Measurements from ENCODE around the gene CDC42EP4.
"Not testable (repeated sequence)": the region's sequence is repeated elsewhere in the genome, so short reads cannot be mapped to it uniquely, and the experiment has no call there.

CDC42EP4 gene

DNA sequence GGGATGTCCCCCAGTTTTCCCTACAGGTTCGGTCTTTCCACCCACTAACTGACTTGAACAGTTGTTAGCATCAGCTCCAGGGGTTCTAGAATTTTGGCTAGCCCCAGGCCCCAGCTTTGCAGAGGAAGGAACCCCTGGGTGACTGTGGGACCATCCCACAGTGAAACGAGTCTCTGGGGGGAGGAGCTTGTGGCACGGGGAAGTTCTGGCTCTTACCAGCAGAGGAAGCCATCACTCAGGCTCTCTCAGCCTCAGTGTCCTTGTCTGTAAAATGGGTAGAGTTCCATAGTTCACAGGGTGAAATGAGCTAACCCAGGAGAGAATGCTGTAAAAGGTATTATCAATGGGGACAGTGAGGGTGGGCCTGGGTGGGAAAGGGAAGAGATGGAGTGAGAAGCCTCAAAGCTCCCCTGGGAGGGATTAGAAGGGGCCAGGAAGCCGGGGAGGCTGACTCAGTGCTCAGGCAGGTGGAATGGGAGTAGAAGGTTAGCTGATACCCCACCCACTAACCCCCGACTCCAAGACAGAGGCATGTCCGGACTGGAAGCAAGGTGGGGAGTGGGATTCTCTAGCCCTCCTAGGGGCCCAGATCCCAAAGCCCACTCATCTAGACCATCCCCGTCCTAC is 30.9 kb upstream of the CDC42EP4 start:
- no peak for DNase-seq

DNA sequence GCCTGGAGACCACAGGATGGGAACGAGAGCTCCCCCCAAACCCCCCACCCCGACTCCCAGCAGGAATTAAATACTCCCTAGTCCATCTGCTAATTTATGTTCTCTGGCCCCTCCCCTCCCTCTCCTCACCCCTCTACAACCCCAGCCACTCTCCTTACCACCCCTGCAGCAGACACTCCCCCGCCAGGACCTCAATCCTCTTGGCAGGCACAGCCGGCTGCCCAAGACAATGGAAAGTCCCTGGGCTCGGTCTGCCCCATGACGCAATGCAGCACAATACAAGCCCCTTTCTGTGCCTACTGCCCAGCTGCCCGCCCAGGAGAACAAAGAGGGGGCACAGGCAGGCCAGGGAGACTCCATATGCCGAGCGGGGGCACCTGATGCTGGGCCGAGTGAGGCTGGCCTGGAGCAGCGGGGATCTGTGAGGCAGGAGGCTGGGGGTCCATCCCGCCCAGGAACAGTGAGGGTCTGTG is 30.3 kb upstream of the CDC42EP4 start:
- DNase-seq: no peak

DNA sequence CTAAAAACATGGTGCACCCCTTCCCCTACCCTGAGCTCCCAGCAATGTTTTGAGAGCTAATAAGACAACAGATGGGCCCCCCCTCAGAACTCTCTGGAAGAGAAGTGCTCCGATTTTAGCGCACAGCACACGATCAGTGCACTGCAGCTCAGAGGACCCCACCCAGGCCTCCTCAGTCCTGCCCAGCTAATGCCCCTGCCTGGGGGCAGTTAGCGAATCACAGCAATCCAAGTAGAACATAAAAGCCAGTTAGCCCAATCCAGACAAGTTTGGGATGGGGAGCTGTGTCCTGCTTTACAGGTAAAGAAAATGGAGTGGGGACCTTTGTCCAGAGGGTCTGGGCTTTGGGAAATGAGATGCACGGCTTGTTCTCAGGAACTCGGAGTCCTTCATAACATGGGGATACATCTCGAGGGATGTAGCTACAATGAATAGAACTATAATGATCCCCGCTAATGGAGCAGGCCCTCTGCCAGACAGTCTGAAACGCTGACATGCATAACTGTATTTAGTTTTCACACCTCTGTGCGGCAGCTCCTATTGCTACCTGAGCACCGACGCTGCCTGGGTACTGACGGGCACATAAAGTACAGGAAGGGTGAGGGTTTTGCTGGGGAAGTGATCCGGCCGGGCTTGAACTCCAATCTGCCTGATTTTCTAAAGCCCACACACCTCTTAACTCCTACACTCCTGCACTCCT is 29.7 kb upstream of the CDC42EP4 start:
- DNase-seq: no peak

DNA sequence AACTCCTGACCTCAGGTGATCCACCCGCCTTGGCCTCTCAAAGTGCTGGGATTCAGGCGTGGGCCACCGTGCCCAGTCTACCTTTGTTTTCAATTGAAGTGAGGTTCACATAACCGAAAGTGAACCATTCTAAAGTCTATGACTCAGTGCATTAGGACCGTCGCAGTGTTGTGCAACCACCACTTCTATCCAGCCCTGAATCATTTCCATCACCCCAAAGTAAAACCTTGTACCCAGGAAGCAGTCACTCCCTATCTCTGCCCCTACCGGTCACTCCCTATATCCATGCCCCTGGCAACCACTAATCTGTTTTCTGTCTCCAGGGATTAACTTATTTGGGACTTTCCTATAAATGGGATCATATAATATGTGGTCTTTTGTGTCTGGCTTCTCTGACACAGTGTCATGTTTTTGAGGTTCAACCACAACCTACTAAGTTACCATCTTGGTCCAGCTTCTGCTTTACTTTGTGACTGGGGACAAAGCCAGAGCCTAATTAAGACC is 28.3 kb upstream of the CDC42EP4 start:
- DNase-seq: no peak

DNA sequence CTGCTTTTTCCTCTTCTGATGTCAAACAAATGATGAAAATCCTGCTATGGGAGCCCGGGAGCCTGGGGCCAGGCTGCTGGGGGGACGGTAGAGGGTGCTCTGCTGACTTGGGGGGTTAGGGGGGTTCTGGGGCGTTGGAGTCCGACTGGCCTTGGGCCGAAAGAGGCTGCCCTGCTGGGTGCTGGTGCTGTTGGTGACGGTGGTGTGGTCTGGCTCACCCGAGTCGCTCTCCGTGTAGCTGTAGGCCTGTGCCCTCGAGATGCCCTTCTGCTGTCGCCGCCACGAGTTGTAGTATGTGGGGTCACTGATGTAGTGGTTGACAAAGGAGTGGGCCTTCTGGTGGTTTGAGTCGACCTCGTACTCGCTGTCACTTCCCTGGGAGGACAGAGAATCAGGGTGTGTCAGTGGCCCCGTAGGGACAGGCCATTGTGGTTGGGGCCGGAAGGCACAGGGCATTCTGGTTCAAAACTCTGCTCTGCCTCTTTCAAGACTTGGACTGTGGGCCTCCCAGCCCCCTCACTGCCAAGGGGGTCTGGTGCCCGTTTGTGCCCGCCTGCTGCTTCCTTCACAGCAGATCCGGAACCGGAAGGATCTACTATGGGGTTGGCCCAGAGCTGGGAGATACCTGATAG is 26.9 kb upstream of the CDC42EP4 start:
- no peak for DNase-seq

DNA sequence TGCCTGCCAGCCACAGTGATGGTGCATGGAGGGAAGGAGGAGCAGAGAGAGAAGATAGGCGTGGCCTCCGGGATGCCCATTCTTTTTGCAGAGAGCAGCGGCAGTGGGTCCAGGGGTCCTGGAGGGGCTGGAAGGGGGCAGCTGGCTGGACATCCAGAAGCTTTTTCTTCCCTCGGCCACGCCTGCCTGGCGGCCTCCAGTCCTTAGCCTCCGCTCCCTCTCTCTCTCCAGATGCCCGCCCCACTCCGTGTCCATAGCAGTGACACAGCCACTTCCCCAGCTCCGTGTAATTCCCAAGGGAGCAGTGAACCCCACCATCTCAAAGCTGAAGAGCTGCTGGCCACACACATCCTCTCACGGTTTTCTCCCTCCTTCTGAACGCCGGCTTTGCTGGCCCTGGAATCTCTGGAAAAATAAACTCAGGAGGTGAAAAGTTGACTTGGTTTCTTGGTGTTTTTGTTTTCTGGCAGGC is 26.3 kb upstream of the CDC42EP4 start:
- no peak for DNase-seq

DNA sequence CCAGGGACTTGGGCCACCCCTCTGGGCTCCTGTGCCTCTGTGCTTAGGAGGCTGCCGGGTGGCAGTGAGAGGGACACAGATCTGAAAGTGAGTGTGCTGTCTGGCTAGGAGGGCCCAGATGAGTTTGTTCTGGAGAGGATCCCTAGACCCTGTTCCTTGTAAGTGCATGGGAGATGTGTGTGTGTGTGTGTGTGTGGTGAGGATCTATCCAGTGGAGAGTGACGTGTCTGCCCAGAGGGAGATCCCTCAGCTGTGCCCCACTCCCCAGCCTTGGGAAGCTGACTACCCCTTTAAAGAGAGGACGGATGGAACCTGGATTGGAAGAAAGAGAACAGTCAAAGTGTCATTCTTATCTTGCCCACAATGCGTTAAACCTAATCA is 25.5 kb upstream of the CDC42EP4 start:
- DNase-seq: no peak

DNA sequence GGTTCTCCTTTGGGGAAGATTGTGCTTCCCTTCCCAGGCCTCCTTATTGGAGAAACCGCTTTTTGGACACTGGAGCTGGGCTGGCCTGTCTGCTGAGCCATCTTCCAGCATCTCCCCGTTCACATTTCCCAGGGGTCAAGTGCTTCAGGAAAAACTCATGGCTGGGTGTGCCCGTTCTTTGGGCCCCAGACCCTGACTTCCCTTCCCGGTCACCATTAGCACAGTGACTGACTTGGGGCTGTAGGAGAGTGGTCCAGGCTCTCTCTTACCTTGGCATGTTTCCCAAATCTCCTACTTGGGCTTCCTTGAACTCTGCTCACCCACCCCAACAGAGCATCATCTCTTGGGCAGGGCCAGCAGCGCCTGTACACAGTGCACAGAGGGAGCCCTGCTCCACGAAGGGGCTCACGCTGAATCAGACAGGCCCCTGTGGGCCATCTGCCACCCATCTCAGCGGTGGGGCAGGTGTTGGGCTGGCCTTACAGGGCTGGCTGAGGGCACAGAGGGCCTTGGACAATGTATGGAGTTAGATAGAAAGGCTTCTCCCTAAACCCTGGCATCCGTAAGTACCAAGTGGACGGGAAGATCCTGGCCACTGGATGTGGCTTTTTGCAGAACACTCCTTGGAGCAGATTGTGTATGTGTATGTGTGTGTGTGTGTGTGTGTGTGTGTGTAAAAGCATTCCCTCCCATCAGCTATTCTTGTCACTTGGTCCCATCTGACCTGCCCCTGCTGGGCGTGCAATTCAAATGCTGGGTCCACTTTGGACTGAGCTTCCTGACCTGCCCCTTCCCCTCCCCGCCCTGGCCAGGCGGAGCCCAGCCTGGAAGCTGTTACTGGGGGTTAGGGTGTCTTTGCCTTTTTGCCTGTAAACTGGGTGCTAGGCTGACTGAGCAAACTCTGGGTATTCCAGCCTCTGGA is 24.9 kb upstream of the CDC42EP4 start:
- no peak for DNase-seq

DNA sequence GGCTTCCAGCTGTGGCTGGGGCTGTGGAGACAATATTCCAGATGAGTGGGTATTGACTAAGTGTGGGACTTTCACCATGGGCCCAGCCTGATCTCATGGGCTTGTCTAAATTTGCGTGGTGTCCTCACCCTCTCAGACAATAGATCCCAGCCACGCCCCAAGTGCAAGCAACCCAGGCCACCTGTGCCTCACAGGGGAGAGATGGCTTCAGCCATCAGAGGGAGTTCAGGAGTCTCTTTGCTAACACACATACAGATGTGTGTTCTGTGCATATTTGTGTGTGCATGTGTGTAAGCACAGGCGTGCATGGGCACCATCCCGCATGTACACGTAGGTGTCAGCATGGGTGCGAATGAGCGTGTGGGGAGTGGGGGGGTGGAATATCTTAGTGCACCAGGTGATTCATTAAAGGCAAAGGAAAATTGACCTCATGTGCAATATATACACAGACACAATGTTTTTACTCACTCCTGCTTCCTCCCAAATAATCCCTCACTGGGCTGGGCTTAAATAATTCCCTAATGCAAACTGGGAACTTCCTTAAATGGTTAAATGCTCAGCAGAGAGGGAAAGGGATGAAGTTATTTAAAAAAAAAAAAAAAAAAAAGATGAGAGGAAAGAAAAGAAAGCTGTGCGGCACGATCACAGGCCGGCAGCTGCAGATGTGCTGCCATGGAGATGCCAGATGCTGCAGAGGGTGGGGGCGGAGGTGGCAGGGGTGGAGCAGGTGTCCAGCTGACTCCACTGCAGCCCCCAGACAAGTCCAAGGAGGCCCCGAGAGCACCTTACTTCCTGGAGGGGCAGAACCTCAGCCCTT is 24.0 kb upstream of the CDC42EP4 start:
- no peak for DNase-seq

DNA sequence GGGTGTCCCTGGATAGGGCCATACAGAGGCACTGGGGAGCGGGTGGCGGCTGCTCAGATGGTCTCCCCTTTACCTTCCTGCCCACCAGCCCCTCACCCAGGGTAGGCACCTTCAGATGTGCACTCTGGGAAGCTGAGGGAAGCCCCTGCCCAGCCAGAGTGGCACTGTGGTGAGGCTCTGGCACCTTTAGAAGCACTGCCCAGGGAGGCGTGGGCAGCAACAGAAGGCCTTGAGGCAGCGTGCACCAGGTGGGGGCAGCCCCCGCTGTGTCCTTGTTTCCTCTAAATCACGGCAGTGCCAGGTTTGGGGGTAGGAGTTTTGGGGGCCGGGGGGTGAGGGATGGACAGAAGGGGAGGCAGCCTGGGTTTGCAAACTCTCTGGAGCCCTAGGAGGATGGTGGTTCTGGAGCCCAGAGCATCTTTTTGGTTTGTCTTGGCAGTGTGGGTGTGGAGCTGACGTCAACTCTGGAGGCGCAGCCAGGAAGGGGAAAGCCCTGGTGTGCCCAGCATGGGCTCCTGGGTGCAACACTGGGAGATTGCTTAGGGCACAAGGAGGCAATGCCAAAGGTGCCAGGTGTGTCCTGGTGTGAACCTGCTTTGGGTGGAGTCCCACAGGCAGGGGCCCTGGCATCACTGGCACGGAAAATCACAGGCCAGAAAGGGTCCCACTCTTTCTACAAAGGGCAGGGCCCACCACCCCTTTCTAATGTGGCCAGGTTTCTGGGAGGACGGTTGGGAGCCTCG is 23.1 kb upstream of the CDC42EP4 start:
- DNase-seq: no peak

DNA sequence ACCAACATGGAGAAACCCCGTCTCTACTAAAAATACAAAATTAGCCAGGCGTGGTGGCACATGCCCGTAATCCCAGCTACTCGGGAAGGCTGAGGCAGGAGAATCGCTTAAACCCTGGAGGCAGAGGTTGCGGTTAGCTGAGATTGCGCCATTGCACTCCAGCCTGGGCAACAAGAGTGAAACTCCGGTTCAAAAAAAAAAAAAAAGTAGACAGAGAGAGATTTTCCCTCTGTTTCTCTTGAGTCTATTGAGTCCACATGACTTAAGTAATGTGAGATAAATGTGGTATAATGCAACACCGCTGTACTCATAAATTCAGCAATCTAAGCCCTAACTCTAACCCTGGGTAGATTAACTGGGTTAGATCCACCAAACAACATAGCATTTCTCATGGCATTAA is 21.6 kb upstream of the CDC42EP4 start:
- not testable (repeated sequence) for DNase-seq

DNA sequence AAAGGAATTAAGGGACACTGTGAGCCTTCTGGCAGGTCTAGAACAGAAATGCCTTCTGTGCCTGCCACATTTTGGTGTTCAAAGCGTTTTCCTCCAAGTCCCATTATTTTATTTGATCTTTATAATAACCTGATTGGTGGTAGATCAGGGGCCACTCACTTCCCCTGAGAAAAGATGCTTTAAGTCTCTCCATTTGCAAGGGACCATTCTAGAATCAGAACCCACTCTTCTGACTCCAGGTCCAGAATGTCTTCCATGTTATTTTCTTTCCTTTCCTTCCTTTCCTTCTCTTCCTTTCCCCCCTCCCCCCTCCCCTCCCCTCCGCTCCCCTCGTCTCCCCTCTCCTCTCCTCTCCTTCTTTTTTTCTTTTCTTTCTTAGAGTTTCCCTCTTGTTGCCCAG is 19.3 kb upstream of the CDC42EP4 start:
- no peak for DNase-seq

DNA sequence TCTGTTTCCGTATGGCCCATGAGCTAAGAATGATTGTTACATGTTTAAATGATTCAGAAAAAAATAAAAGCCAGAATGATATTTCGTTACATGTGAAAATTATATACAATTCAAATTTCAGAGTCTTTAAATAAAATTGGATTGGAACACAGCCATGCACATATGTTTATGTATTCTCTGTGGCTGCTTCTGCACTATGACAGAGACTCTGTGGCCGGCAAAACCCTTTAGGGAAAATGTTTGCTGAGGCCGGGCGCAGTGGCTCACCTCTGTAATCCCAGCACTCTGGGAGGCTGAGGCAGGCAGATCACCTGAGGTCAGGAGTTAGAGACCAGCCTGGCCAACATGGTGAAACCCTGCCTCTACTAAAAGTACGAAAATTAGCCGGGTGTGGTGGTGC is 15.9 kb upstream of the CDC42EP4 start:
- DNase-seq: no peak

DNA sequence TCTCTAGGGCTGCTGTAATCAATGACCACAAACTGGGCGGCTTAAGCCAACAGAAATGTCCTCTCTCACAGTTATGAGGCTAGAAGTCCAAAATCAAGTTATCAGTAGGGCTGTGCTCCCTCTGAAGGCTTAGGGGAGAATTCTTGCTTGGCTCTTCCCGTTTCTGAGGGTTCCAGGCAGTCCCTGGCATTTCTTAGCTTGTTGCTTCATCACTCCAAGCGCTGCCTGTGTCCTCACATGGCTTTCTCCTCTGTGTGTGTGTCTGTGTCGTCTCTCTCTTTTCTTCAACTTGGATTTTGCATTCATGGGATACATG is 13.7 kb upstream of the CDC42EP4 start:
- no peak for DNase-seq

DNA sequence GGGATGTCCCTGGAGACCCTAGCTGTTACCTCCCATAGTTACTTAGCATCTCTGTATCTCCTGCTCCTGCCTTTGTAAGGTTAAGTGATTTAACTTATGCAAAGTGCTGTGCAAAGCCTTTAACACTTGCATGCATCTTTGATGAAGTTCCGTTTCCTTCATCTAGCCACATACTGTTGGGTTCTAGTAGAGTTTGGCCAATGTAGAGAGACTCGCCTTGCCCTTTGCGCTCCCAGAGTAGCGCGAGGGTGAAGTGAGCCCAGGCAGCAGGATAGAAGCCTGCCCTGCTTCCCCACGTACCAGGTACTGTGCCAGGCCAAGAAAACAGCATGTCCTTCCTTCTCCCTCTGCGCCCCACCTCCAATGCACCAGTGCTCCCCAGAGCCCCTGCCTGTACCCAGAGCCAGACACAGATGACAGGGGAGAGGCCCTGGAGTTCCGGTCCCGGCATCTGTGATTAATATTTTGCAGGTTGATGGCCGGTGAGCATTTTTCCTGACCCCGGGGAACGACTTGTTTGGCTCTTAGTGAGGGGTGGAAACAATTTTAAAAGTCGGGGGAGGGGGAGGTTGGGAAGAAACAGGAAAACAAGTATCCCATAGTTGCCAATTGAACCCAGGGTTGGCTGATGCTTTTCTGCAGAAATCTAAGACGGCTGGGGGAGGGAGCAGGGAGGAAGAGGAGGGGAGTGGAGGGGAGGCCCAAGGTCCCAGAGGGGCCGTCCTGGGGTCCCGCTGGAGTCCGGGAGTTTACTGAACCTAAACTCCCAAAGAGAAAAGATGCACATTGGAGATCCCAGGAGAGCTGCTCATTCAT is 13.1 kb upstream of the CDC42EP4 start:
- DNase-seq: no peak

DNA sequence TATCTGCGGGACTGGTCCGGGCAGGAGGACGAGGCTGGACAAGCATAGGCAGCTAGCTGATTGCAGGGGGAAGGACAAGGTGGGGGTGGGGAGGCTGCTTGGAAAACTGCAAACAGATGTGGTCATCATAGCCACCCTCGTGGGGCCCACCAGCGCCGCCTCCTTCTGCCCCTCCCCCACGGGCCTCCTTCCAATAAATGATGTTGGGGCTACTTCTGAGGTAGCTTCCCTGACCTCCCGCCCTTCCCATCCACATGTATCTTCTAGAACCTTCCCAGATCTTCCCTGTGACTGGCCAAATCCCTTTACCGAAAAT is 12.3 kb upstream of the CDC42EP4 start:
- no peak for DNase-seq

DNA sequence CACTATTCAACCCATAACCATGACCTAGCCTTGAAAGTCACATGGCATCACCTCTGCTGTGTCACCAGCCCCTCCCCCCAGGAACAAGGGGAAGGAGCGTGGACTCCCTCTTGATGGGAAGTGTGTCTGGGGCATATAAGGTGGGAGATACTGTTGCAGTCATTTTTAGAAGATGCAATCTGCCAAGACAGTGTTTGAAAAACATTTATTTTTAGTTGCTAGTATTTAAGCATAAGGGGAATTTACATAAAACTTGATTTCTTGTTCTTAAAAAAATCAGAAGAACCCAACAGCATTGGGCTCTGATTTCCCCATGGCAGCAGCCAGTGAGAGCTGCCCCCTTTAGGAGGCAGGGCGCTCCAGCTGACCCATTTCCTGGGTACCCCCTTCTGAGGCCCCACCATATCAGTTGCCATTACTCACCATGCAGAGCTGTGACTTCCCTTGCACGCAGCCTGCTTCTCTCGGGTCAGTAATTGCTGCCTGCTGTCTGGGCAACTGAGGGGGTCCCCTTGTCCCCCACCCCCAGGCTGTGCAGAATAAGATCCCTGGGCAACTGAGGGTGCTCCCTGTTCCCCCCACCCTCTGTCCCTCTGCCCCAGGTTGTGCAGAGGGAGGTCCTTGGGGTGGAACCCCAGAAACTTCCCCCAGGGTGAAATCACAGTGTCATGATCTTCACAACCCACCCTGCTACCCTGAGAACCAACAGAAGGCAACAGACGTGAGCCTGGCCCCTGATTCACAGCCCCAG is 11.8 kb upstream of the CDC42EP4 start:
- DNase-seq: no peak

DNA sequence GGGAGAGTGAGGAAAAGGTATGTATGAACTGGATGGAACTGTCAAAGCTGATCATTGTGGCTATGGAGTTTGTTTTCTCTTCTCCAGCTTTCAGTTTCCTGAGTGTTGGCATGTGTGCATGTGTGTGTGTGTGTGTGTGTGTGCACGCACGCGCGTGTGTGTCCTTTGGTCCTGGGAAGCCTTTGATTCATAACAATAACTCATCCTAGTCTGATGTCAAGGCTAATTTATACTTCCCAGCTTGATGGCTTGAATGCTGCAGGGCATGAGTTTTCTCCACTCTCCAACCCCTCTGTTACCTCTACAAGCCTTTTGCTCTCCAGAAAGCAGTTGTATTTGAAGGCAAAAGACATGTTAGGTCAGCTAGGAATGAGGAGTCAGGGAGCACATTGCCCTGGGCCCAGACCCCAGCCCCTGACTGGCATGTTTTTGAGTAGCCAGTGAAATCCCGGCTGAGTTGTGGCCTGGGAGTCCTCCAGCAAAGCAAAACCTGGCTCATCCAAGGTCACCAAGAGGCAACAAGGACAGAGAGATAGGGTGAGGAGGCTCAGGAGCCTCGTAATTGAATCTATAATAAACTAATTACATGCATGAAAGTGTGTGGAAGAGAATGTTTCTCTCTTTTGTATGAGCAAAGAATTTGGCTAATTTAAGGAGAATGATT is 8.9 kb upstream of the CDC42EP4 start:
- DNase-seq: no peak

DNA sequence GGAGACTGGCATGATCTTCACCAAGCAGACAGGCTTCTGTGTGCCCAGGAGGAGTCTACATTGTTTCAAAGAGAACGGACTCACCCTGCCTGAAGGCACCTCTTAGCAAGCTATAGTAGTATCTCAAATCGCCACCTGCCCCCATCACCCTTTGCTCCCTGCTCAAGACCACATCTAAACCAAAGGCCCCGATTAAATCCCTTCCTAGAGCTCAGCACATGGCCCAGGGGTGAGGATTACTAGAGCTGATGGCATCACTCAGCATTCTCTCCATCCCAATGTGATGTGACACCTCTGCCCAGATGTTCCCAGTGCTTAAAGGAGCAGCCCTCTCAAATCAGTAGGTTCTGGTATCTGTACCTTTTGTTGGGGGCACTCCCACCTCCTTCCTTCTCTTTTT is 8.0 kb upstream of the CDC42EP4 start:
- no peak for DNase-seq

Data from activated CD4-positive, CD25-positive, alpha-beta regulatory T cell treated with anti-CD3 and anti-CD28 coated beads, Interleukin-2, amount 50 U/mL, for 72 hours (primary cell).